Progenitor cell of endocrine pancreas (in vitro differentiated cells): ENCODE measurements around the gene HTR3C. TPM values are rescaled to one million over a fixed set of nuclear protein-coding genes. Genes with fewer than 3 reads are reported as not detected.

Source experiments
- DNase-seq: peaks from one replicate; pipeline ENCODE4 v3.0.0; 2021; ENCODE audit warnings: low spot score; ENCODE audit not compliant: unreplicated experiment
- H3K27ac Mint-ChIP-seq: 2 replicates; pipeline ENCODE4 v1.8.0; 2021; ENCODE audit warnings: mild to moderate bottlenecking, moderate library complexity, mixed read lengths
- H3K27me3 Mint-ChIP-seq: 2 replicates; pipeline ENCODE4 v1.8.0; 2021; ENCODE audit warnings: mixed read lengths
- H3K36me3 Mint-ChIP-seq: 2 replicates; pipeline ENCODE4 v1.8.0; 2022; ENCODE audit warnings: mixed read lengths; ENCODE audit not compliant: insufficient read depth
- H3K4me1 Mint-ChIP-seq: 2 replicates; pipeline ENCODE4 v1.8.0; 2021; ENCODE audit warnings: low read depth, mixed read lengths
- H3K4me3 Mint-ChIP-seq: 2 replicates; pipeline ENCODE4 v1.8.0; 2021; ENCODE audit warnings: low read depth, mild to moderate bottlenecking, moderate library complexity, mixed read lengths
- H3K9me3 Mint-ChIP-seq: 2 replicates; pipeline ENCODE4 v1.8.0; 2021; ENCODE audit warnings: low read depth, mixed read lengths
- total RNA-seq: library from RNA; stranded (reverse); gene quantifications from 2 replicates; pipeline ENCODE4 v1.2.1, GENCODE V29; 2021
- TF ChIP-seq, protein P1 (sequence below): fragments of 200-600 bp; sonication (generic); IDR thresholded peaks from one replicate; pipeline ENCODE4 v1.5.0; 2021; ENCODE audit warnings: antibody characterized with exemption, mild to moderate bottlenecking; ENCODE audit not compliant: unreplicated experiment

Gene HTR3C
- total RNA-seq, 1 donor from 2014 or later = not detected

DNA sequence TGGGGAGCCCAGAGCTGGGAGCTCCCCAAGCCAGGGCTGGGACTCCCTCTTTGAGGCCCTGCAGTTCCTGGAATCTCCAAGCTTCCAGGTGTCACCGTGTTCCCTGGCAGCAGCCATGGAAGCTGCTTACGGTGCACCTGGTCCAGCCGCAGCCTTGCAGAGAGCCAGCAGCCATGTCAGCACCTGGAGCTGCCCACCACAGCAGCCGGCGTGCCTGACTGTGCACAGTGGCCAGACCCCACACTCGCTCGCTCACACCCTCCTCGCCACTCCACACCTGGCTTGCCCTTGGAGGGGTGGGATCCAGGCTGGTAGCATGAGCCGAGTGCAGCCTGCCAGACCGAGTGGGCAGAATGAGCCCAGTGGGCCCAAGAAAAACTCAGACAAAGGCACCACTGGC, 29.2 kb downstream of the HTR3C start:
- Mint-ChIP-seq H3K27ac (no peak overlapping the region), H3K27me3 (peaks cover 56% of the 10 kb centered on the region), H3K4me3 (no peak overlapping the region), H3K36me3 (no peaks in the 10 kb centered on the region), H3K4me1 (peaks cover 2% of the 10 kb centered on the region), H3K9me3 (peaks cover 3% of the 10 kb centered on the region)
- DNase-seq = no peak
- TF ChIP-seq, protein P1, sequence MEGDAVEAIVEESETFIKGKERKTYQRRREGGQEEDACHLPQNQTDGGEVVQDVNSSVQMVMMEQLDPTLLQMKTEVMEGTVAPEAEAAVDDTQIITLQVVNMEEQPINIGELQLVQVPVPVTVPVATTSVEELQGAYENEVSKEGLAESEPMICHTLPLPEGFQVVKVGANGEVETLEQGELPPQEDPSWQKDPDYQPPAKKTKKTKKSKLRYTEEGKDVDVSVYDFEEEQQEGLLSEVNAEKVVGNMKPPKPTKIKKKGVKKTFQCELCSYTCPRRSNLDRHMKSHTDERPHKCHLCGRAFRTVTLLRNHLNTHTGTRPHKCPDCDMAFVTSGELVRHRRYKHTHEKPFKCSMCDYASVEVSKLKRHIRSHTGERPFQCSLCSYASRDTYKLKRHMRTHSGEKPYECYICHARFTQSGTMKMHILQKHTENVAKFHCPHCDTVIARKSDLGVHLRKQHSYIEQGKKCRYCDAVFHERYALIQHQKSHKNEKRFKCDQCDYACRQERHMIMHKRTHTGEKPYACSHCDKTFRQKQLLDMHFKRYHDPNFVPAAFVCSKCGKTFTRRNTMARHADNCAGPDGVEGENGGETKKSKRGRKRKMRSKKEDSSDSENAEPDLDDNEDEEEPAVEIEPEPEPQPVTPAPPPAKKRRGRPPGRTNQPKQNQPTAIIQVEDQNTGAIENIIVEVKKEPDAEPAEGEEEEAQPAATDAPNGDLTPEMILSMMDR = no peak

DNA sequence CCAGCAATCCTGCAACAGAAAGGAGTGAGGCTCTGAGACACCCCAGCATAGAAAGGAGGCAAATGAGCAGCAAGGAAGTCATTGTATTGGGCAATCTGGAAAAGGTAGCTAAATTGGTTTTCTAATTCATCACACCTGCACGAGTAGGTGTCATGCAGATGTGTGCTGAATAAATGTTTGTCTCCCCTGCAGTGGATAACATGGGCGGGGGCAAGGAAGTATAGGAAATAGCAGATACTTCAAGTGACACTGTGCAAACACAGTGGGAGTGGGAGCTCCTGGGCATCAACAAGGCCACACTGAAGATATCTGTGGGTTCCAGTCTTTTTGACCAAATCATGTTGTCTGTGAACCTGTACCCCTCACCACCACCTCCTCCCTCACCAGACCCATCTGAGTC, 29.6 kb downstream of the HTR3C start:
- H3K4me1 Mint-ChIP-seq = peaks cover 2% of the 10 kb centered on the region
- TF ChIP-seq, protein P1 = no peak
- no peak overlapping the region for H3K27ac Mint-ChIP-seq
- peaks cover 3% of the 10 kb centered on the region for H3K9me3 Mint-ChIP-seq
- H3K27me3 Mint-ChIP-seq = peaks cover 52% of the 10 kb centered on the region
- no peak overlapping the region for H3K4me3 Mint-ChIP-seq
- DNase-seq = no peak
- H3K36me3 Mint-ChIP-seq = no peaks in the 10 kb centered on the region

DNA sequence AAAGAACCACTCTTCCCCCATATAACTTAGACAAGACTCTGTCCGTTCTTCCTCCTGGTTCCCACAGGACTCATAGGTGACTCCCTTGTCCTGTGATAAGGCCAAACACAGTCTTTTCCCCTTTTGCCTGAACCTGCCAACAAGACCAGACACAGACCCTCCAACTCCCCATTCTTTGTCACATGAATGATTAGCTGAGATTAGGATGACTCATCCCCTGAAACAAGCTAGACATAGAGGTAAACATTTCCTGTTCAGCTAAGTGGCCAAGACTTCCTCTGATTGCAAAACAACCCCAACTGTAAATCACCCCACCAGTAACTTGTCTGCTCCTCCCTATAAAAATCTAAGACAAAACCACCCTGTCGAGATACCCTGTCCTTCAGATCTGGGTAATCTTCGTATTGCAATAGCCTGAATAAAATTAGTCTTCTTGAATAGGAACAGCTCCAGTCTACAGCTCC, 32.6 kb downstream of the HTR3C start:
- no peaks in the 10 kb centered on the region for H3K36me3 Mint-ChIP-seq
- H3K9me3 Mint-ChIP-seq = no peaks in the 10 kb centered on the region
- TF ChIP-seq, protein P1 = no peak
- DNase-seq = no peak
- H3K4me3 Mint-ChIP-seq = no peak overlapping the region
- H3K27me3 Mint-ChIP-seq = peaks cover 34% of the 10 kb centered on the region
- no peak overlapping the region for H3K27ac Mint-ChIP-seq
- peaks cover 2% of the 10 kb centered on the region for H3K4me1 Mint-ChIP-seq

DNA sequence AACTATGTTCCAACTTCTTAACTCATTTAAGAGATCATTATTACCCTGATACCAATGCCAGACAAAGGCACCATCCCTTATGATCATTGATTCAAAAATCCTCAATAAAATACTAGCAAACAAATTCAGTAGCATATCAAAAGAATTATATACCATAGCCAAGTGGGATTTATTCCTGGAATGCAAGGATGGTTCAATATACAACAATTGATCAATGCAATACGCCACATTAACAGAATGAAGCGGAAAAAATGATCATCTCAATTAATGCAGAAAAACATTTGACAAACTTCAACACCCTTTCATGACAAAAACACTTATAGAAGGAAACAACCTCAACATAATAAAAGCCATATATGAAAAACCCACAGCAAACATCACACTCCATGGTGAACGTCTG, 39.4 kb downstream of the HTR3C start:
- no peak for DNase-seq
- peaks cover 12% of the 10 kb centered on the region for H3K27me3 Mint-ChIP-seq
- H3K36me3 Mint-ChIP-seq = no peaks in the 10 kb centered on the region
- TF ChIP-seq, protein P1 = no peak
- H3K9me3 Mint-ChIP-seq = peaks cover 11% of the 10 kb centered on the region
- no peaks in the 10 kb centered on the region for H3K4me1 Mint-ChIP-seq
- no peak overlapping the region for H3K27ac Mint-ChIP-seq
- no peak overlapping the region for H3K4me3 Mint-ChIP-seq

DNA sequence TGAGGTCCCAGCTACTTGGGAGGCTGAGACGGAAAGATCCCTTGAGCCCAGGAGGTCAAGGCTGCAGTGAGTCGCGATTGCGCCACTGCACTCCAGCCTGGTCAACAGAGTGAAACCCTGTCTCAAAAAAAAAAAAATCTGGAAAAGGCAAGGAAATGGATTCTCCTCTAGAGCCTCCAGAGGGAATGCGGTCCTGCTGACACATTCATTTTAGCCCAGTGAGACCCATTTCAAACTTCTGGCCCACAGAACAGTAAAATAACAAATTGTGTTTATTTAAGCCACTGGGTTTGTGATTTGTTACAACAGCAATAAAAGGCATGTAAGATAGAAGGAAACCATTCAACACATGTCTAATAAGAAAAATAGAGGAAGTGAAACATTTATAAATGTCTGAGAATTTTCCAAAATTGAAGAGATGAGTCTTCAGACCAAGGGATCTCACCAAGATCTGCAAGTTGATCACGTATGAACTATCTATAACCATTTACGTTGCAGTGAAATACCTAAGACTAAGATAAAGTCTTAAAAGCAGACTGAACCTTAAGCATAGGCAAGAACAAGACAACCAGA, 44.0 kb downstream of the HTR3C start, which contains the start of gene HTR3E:
Gene HTR3E, plus strand, starts transcription at position 254 of the 573 bp plus-strand sequence. CDS start 466 bp downstream, outside the sequence.
- Mint-ChIP-seq H3K9me3 (peaks cover 6% of the 10 kb centered on the region), H3K4me3 (no peak within 1 kb of the TSS), H3K4me1 (no peaks in the 10 kb centered on the region), H3K36me3 (no peaks in the 10 kb centered on the region), H3K27me3 (peaks cover 21% of the 10 kb centered on the region), H3K27ac (no peak within 1 kb of the TSS)
- no peak for DNase-seq
- TF ChIP-seq, protein P1 = no peak
